Measurements from ENCODE around the gene SNX7.

SNX7 gene

GRCh38 chr1:98661544-98662355 is at the start of gene SNX7:
Gene SNX7 (plus strand): TSS chr1:98661721. CDS start chr1:98661732, 11 bp downstream.
- DNase-seq, result peak; percentile 41 to 85 (median 79)

GRCh38 chr1:98637316-98637715 is 24.2 kb upstream of the SNX7 start:
- DNase-seq, result no peak

GRCh38 chr1:98638185-98638584 is 23.3 kb upstream of the SNX7 start:
- no peak for DNase-seq

GRCh38 chr1:98644510-98644909 is 17.0 kb upstream of the SNX7 start:
- DNase-seq, result no peak

- DNase-seq, result peak in 2 of 3 experiments; percentile 8 to 11
These were observed 10.3 kb upstream of the SNX7 start for GRCh38 chr1:98651116-98651632.

GRCh38 chr1:98653123-98653522 is 8.4 kb upstream of the SNX7 start:
- peak in 1 of 3 experiments; percentile 57 for DNase-seq

GRCh38 chr1:98659879-98660278 is 1.6 kb upstream of the SNX7 start:
- no peak for DNase-seq

GRCh38 chr1:98660940-98661543 is 479 bp upstream of the SNX7 start:
- no peak for DNase-seq

GRCh38 chr1:98662356-98662670 is 792 bp downstream of the SNX7 start:
- peak in 1 of 3 experiments; percentile 18 for DNase-seq

- DNase-seq, result no peak
These were observed 7.2 kb downstream of the SNX7 start for GRCh38 chr1:98668733-98669132.

GRCh38 chr1:98669355-98670296 is 8.1 kb downstream of the SNX7 start:
- DNase-seq, result no peak

- peak in 1 of 3 experiments; percentile 15 for DNase-seq
These were observed 10.7 kb downstream of the SNX7 start for GRCh38 chr1:98672189-98672588.

- no peak for DNase-seq
These were observed 12.7 kb downstream of the SNX7 start for GRCh38 chr1:98674075-98674781.

GRCh38 chr1:98675282-98675681 is 13.8 kb downstream of the SNX7 start:
- no peak for DNase-seq

GRCh38 chr1:98677288-98677687 is 15.8 kb downstream of the SNX7 start:
- peak in 1 of 3 experiments; percentile 12 for DNase-seq

GRCh38 chr1:98681812-98682211 is 20.3 kb downstream of the SNX7 start:
- DNase-seq, result no peak

GRCh38 chr1:98688110-98688739 is 26.7 kb downstream of the SNX7 start:
- no peak for DNase-seq

GRCh38 chr1:98690576-98690975 is 29.1 kb downstream of the SNX7 start:
- no peak for DNase-seq

GRCh38 chr1:98692482-98692881 is 31.0 kb downstream of the SNX7 start:
- DNase-seq, result no peak

GRCh38 chr1:98693385-98693784 is 31.9 kb downstream of the SNX7 start:
- DNase-seq, result peak in 1 of 3 experiments; percentile 7

GRCh38 chr1:98696077-98696476 is 34.6 kb downstream of the SNX7 start:
- DNase-seq, result no peak

GRCh38 chr1:98697781-98698180 is 36.3 kb downstream of the SNX7 start:
- DNase-seq, result no peak

Data from NCI-H1417 (cell line).